Superior temporal gyrus (tissue), 1 donor: ENCODE measurements around the gene ELL.

ENCODE experiments used
- DNase-seq: peaks from one replicate; pipeline ENCODE4 v3.0.0-alpha.2; 2016; ENCODE audit errors: extremely low spot score

ELL gene

DNA sequence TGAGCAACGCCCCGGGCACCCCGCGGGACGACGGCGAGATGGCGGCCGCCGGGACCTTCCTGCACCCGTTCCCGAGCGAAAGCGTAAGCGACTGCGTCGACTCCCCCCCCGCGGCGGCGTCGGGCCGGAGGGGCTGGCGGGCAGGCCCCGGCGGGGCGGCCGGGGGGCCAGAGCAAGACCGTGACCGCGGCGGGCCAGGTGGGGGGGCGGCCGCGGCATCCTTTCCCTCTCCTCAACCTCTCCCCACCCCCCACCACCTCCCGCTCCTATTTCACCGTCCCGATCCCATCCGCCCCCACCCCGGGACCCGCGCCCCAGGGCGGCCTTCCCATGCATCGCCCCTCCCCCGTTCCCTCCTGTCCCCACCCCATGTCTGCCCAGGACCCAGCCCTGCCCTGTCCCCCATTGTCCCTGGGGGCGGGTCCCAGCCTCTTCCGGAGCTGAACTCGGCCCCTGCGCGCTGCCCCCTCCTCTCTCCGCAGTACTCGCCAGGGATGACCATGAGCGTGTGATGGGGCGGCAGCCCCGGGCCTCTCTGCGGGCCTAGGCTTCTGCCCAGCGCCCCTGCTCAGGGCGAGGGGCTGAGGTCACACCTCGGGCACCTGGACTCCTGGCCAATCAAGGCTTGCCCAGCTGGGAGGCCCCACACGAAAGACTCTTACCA is 88.0 kb downstream of the ELL start:
- DNase-seq, result no peak

DNA sequence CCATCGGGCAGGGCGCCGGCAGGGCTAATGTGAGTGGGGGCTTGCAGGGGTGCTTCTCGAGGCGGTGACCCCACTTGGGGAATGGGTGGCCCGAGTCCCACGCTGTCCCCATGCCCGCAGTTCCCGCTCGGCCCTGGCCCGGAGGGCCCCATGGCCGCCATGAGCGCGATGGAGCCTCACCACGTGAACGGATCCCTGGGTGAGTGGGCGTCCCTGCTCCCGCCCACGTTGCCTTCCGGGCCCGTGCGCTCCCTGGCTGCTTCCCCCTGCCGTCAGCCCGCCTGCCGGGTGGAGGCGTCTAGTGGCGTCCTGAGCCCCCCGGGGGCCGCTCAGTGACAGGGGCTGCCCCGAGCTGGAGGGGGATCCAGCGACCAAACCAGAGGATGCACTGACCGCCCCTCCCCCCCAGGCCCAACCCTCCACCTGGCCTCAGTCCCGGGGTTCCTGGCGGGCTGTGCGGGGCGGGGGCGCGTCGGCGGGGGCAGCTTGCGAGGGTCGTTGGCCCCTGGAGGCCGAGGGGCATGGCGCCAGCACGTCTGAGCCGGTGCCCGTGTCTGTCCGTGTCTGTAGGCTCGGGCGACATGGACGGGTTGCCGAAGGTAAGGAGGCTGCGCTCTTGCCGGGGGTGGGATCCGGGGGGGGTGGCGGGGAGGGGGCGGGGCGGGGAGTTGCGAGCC is 88.7 kb downstream of the ELL start:
- no peak for DNase-seq

DNA sequence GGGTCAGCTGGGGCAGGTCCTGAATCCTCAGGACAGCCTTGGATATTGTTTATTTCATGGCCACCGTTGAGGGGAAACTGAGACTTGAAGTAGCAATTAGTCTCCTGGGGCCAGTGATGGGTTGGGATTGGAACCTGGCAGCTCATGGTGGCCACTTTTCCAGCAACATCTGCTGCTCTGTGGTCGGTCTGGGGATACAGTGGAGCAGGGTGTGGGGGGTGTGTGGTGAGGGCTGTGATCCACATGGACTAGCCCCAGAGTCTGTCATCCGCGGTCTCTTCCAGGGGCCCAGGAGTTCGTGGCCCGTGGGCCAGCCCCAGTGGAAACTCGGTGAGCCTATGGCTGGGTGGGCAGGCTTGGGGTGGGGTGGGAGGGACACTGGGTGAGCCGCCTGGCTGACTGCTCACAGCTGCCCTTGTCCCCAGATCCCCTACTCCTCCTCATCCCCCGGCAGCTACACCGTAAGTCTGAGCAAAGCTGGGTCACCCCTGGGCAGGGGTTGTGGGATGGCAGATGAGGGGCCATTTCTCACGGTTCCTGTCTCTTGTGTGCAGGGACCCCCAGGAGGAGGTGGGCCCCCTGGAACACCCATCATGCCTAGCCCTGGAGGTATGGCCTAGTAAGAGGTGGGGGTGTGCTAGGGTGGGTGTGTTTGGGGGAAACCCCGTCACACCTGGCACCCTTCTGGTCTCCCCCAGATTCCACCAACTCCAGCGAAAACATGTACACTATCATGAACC is 89.4 kb downstream of the ELL start:
- no peak for DNase-seq

DNA sequence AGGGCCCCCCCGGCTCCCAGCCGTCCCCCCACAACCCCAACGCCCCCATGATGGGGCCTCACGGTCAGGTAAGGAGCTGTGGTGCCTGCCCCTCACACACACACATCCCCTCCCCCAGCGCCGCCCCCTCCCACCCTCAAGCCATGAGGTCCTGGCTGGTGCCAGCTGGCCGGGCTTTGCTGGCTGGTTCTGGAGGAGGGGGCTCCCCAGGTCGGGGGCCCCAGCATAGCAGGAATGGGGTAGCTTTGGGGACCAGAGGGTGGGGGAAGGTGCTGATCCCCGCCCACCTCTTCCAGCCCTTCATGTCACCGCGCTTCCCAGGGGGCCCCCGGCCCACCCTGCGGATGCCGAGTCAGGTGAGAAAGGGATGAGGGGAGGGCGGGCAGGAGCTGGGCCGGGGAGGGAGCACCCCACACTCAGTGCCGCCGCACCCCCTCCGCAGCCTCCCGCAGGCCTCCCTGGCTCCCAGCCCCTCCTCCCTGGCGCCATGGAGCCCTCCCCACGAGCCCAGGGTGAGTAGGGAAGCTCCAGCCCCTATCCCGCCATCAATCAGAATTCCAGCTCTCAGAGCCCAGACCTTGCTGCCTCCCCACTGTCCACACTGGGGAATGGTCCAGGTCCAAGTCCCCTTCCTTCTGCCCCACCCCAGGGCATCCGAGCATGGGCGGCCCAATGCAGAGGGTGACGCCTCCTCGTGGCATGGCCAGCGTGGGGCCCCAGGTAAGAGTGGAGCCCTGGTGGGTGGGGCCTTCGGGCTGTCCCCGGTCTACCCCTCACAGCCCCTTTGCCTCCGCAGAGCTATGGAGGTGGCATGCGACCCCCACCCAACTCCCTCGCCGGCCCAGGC is 90.3 kb downstream of the ELL start:
- DNase-seq, result no peak

DNA sequence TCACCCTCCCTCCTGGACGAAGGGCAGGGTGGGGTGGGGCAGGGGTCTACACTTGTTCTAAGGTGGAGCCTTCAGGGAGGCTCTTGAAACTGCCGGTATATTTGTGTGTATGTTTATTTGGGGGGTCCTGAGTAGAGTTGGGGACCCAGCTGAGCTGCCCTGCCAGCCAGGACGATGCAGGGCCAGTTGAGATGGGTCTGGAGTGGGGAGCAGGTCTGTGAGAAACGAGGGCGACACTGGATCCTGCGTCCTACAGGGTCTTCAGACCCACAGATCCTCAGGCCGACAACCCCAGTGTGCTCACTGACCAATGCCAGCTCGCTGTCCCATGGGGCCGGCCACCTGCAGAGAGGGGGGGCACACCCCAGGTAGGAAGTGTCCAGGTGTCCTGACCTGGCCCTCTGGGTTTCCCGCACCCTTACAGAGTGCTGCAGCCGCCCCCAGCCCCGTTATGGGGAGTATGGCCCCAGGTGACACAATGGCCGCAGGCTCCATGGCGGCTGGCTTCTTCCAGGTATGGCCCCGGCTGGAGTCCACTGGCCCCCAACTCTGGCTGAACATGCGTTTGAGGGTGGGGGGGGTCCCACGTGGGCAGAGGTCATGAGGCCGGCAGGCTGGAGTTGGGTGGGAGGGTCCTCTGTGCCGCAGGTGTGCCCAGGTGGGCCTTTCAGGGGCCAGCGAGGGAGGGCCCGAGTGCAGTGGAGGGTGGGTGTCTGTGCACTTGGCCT is 91.3 kb downstream of the ELL start:
- DNase-seq, result no peak

DNA sequence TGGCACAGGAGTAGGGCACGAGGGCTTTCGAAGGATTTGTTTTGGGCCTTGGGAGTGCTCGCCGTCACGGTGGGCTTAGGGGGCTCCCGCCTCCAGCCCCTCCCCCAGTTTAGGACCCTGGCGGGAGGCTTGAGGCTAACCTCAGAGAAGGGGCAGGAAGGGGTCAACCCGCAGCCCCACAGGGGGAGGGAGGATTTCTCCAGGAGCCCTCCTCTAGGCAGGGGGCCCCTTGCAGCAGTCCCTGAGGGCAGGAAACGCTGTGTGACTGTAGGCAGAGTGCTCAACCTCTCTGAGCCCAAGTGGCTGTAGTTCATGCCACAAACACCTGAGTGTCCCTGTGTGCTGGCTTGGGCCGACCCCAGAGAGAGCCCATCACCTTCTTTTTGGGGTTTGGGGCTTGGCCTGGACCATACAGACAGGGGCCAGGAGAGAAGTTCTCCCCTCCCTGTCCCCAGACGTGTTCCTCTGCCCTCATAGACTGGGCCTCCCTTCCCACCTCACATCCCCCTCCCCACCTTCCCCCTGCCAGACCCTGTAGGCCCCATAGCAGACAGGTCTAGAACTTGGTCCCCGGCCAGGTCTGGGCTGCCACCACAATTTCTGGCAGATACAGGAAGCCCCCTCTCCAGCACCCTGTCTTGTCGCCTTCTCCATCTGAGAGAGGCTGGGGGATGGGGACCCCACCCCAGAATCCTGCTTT is 92.0 kb downstream of the ELL start:
- DNase-seq, result no peak

DNA sequence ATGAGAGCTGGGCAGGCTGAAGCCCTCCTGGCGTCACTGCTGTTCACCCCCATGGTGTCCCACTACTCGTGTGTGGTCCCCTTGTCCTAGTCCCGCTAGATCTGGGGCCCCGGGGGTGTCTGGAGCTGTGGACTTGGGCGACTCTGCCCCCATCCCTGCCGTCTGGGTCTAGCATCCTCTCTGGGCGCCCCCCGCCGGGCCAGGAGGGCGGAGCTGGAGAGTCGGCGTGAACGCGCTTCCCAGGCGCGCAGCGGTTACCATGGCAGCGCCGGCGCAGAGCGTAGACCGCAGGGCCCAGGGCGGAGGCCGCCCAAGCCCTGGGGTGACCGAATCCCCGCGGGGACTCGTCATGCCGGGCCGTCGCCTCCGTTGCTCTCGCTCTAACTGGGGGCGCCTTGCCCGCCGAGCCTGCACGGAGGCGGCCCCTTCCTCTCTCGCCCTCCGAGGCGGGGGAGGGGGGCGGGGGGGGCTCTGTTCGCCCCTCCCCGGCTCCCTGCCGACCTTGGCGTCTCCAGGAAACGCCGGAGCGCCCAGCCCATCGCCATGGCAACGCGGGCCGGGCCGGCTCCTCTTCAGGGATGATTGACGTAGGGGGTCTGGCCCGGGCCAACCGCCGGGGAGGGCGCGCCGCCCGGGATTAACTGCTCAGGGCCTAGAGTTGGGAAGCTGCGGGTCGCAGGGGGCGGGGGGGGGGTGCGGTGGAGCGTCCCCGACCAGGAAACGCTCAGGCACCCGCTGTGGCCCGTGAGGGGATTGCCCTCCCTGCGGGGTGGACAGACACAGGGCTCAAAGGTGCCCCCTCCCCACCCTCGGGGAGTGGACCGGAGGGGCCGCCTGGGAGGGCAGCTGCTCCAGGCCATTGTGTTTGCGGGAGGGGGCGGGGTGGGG is 92.8 kb downstream of the ELL start:
- DNase-seq, result peak; percentile 57

DNA sequence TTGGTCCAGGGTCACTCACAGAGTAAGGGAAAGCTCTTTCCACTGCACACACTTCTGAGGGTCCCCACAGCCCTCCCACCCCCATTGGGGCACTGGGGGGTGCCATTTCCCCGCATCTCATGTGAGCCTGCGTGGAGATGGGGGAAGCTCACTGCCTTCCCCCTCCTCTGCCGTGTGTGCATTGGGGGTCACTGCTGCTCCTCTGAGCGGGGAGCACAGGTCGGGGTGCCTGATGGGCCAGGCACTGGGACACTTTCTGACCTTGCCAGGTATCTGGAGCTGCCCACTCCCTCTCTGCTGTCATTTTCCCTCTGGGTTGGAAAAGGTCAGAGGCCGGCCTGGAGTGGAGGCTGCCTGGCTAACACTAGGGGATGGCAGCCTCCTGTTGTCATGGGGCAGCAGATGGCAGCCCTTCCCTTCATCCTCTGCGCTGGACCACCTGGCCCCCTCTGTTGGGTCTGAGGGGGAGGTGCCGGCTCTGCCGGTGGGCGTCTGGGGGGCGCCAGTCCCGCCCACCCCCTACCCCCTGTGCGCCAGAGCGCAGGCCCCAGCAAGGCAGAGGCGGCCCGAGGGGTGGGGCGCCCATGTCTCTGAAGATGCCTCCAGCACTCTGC is 93.6 kb downstream of the ELL start:
- no peak for DNase-seq

DNA sequence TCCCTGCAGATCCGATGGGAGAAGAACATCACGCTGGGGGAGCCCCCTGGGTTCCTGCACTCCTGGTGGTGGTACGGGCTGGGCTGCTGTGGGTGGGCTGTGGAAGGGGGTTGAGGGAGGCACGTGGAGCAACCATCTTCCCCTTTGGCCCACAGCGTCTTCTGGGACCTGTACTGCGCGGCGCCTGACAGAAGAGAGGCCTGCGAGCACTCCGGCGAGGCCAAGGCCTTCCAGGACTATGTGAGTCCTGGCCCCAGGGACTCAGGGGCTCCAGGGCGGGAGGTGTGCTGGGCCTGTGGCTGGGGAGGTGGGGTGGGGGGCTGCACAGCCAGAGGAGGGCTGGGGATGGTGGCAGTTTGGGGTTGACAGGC is 94.1 kb downstream of the ELL start:
- DNase-seq, result no peak

DNA sequence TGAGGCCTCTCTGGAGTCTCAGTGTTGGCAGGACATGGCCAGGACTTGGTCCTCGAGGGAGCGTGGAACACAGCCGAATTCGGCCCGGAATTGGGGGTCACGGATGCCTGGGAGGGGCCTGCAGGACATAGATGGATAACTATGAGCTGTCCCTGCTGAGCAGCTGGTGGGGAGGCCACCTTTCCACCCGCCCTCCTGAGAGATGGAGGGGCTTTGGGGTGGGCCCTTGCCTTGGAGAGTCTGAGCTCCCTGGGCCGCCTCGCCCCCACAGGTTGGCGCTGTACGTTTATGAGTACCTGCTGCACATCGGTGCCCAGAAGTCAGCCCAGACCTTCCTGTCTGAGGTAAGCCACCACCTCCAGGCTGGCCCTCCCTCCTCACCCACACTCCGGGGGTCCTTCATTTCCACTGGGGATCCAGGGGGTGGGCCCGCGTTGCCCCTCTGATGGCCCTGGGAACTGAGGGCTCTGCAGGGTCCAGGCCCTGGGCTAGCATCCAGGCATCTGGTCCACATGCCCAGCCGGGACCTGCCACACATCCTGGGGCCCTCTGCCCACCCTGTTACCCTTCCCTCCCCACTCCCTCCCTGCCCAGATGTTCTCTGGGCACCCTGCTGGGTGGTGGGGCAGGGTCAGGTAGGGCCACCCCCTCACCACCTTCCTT is 94.7 kb downstream of the ELL start:
- no peak for DNase-seq

DNA sequence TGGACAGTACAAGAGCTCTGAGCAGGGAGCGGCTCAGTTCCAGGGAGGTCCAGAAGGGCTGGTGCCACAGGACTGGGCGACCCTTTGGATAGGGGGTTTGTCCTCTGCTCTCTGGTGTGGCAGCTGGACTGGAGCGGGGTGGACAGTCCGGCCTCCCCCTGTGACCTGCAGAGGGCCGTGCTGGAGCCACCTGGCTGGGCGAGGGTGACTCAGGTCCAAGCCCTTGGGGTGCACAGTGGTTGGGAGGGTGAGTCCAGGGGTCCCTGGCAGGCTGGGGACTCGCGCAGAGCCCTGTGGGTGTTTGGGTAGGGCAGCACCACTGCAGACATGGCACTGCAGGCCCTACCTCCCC is 95.5 kb downstream of the ELL start:
- no peak for DNase-seq

DNA sequence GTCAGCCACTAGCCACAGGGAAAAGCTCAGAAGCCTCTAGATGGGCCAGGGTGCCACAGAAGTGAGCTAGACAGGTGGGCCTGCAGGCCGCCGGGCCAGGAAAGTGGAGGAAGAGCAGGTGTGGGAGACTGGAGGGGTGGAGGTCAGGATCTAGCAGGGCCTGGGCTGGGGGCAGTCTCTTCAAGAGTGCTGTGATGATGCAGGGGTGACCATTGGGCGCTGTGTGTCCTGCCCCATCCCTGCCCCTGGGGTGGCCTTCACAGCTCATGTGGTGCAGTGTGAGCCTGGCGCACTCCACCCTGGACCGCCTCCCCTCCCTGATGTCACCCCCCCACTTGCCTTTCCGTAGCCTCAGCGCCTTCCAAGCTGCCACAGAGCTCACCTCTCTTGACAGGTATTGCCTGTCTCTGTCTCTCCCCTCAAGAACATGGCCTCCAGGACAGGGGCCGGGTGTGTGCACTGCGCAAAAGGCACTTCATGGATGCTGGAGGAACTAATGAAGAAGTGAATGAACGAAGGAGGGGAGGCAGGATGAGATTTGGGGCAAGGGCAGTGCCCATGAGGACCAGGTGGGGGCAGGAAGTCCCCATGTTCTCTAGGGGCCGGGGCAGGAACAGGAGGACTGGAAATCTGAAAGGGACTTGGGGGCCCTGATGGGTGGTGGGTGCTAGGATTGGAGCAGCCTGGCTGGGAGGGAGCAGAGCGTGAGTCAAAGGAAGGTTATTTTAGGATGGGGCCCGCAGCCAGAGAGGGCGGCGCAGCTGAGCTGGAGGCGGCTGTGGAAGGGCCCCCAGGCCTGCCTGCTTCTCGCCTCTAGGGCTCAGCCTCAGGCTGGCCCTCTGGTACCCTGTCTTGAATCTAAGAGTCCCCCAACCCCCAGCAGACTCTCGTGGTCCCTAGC is 96.1 kb downstream of the ELL start:
- DNase-seq, result peak; percentile 52

DNA sequence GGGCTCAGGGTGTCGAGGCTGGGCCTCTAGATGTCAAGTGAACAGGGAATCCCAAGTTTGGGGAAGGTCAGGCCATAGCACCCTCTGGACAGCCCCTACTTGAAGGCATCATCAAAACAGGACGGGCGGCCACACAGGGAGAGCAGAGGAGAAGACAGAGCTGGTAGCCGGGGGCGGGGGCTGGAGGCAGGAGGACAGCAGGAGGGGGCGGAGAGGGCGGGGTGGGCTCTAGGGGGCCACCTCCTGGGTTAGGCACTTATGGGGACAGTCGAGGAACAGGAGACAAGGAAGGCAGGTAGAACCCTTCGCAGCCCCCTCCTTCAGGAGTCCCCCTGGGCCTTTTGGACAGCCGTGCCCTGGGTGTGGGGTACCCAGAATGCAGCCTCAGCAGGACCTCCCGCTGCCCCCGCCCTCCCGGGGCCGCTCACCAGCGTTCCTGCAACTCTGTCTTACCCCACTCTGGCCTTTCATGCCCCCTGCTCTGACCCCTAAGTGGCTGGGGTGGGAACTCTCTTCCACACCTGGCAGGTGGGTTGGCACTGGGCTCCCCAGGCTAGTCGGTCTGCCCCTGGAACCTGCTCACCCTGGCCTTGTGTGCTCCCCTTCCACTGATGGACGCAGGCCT is 96.9 kb downstream of the ELL start:
- DNase-seq, result no peak

DNA sequence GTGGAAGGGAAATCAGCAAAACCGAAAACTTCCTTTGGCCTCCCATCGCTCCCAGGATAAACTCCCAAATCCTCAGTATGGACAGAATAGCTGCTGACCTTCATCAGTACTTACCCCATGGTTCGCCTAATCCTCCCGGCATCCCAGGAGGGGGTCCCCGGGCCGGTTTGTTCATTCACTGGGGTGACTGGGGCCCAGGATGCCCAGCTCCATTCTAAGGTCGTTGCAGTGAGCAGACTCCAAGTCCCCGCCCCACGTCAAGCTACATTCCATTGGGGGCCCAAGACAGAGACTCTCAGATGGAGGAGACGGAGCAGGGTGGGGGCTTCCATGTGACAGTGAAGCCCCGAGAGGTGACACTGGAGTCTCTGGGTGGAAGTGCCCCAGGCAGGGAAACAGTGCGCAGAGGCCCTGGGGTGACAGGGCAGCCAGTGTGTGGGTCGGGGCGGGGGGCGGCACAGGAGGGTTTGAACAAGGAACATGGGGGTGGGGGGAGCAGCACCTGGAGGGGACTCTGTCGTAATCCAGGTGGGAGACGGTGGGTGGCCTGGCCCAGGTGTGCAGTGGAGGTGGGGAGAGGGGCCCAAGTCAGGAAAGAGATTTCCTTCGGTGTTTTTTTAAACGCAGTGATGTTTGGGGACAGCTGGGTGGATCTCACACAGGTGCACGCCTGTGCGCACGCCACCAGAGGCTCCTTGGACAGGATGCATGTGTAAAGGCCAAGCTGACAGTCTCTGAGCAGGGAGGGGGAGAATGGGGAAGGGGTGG is 97.6 kb downstream of the ELL start:
- DNase-seq, result no peak

DNA sequence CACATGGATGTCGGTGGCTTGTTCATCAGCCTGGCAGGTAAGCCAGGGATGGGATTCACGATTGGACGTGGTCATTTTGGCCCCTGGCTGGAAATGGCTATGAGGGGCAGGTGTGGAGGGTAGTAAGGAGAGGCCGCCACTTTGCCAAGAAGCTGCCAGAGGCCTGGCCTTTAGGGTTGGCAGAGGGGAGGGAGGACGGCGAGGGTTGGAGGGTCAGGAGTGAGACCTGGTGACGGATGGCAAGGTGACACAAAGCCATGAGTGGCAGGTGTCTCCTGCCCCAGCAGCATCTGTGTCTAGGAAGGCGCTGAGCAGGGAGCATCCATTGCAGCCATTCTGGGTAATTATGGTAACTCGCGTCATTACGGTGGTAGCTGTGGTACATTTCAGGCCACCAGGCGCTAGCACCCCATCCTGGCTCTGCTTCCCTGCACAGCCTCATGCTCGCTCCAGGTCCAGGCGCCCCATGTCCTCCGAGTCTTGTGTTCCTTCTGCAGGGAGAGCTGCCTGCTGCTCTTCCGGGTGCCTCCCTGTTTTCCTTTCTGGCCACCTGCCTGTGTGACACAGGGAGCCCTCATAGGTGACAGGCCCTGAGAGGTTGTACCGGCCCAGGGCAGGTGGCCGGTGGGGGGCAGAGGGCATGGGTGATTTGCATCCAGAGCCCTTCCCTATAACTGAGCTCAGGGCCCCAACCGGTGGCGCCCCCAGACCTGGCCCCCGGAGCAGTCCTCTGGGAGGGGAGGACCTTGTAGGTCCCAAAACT is 98.4 kb downstream of the ELL start:
- DNase-seq, result no peak
